Astrocyte of the spinal cord (primary cell): ENCODE measurements around the gene GRAMD4.

Experiments used
- DNase-seq: peaks from one replicate; pipeline ENCODE4 v3.0.0; 2011; ENCODE audit warnings: low read depth, low spot score
- H3K4me3 ChIP-seq: 2 replicates; pipeline ENCODE4 v1.5.1; 2011; ENCODE audit warnings: low read depth, mild to moderate bottlenecking, low read length, moderate library complexity
- CTCF ChIP-seq: IDR thresholded peaks from 2 replicates; pipeline ENCODE4 v1.5.1; 2012; ENCODE audit warnings: low read depth, mild to moderate bottlenecking, low read length, inconsistent platforms
- in situ Hi-C: cut with HindIII; loops from 2 replicates; pipeline ENCODE4 v1.10.0; 2017; ENCODE audit warnings: low sequenced_read_pairs

The GRAMD4 gene

GRCh38 chr22:46598224-46598623 is 22.0 kb upstream of the GRAMD4 start:
- in situ Hi-C loops: no loop called here
- no peak for DNase-seq
- no peak for TF ChIP-seq CTCF

GRCh38 chr22:46598737-46599424 is 21.3 kb upstream of the GRAMD4 start:
- no peak for TF ChIP-seq CTCF
- no peak for DNase-seq
- no peak overlapping the region for H3K4me3 ChIP-seq
- in situ Hi-C loops: no loop called here

More at GRCh38 chr22:46598224-46598623, 22.0 kb upstream of the GRAMD4 start:
- H3K4me3 ChIP-seq: no peak overlapping the region

- DNase-seq: no peak
- H3K4me3 ChIP-seq: no peak overlapping the region
- in situ Hi-C loops: no loop called here
- TF ChIP-seq CTCF: no peak
Observed at GRCh38 chr22:46600273-46600796, 19.9 kb upstream of the GRAMD4 start.

GRCh38 chr22:46602025-46602424 is 18.2 kb upstream of the GRAMD4 start:
- in situ Hi-C loops: no loop called here
- DNase-seq: no peak
- no peak overlapping the region for H3K4me3 ChIP-seq
- no peak for TF ChIP-seq CTCF

GRCh38 chr22:46604306-46604690 is 15.9 kb upstream of the GRAMD4 start:
- DNase-seq: no peak
- TF ChIP-seq CTCF: no peak
- in situ Hi-C loops: no loop called here
- no peak overlapping the region for H3K4me3 ChIP-seq

GRCh38 chr22:46605117-46605516 is 15.1 kb upstream of the GRAMD4 start:
- no peak for DNase-seq
- in situ Hi-C loops: no loop called here
- TF ChIP-seq CTCF: no peak
- H3K4me3 ChIP-seq: no peak overlapping the region
